ENCODE data around the gene FABP3. TPM values are rescaled to one million over a fixed set of nuclear protein-coding genes. Genes with fewer than 3 reads are reported as not detected.
A peak's percentile ranks its signal among the peaks of the same experiment; 100 is the strongest.

FABP3 gene
- total RNA-seq, 1 donor from 2014 or later: 4.6 TPM

DNA sequence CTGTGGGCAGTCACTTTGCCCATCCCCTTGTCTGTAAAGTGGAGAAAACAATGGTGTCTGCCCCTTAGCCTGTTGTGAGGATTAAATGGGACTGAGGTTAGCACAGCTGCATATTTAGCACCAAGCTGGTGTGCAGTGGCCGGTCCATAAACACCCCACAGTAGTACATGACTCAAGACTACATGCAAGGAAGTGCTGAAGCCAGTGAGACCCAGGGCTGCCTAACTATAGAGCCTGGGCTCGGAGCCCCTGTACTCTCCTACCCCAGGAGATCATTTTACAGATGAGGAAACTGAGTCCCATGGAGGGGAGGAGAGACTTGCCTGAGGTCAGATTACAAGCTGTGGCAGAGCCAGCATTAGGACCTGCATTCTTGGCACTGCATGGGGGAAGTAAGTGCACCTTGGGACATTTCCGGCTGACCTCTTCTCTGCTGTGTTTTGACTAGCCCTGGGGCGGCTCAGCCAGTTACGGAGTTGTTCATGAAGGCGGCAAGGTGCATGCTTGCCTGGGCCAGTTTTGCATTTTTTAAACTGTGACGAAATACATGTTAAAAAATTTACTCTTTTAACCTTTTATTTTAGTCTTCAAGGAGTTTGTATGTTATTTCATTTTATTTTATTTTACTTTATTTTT is 43.3 kb upstream of the FABP3 start:
- H3K9me3 Mint-ChIP-seq: no peaks in the 10 kb centered on the region

DNA sequence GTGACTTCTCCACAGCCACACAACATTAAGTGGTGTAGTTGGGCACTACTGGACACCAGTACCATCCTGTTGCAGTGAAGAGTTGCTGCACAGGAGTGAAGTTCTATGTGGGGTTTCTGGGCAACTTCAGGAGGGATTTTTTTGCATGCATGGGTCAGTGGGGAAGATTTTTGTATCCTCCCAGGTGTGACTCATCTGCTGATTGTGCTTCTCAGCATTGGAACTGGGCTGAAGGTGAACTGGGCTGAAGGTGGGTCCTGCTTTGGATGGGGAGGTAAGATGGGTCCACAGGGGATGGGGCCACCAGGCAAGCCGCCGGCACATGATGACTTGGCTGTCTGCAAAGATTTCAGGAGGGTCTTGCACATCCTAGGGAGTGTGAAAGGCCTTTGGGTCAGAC is 42.8 kb upstream of the FABP3 start:
- no peak for TF ChIP-seq CTCF (IDR thresholded peaks at IDR 0.05; ENCODE audit: unreplicated experiment)
- no peak overlapping the region for H3K27ac Mint-ChIP-seq
- H3K36me3 Mint-ChIP-seq: no peaks in the 10 kb centered on the region
- peak overlapping the region; percentile 17 for H3K4me3 Mint-ChIP-seq
- no peak for DNase-seq (ENCODE audit: low spot score in 2 of 2, unreplicated experiment in 2 of 2)
- no peaks in the 10 kb centered on the region for H3K9me3 Mint-ChIP-seq
- peaks cover 6% of the 10 kb centered on the region for H3K27me3 Mint-ChIP-seq (ENCODE audit: low read depth)
- H3K4me1 Mint-ChIP-seq: peaks cover 20% of the 10 kb centered on the region

More for the DNA sequence above, 43.3 kb upstream of the FABP3 start:
- no peaks in the 10 kb centered on the region for H3K36me3 Mint-ChIP-seq
- H3K4me1 Mint-ChIP-seq: peaks cover 20% of the 10 kb centered on the region
- H3K27me3 Mint-ChIP-seq (ENCODE audit: low read depth): peaks cover 6% of the 10 kb centered on the region
- no peak overlapping the region for H3K27ac Mint-ChIP-seq
- peak overlapping the region; percentile 10 for H3K4me3 Mint-ChIP-seq
- no peak for DNase-seq (ENCODE audit: low spot score in 2 of 2, unreplicated experiment in 2 of 2)
- TF ChIP-seq CTCF (IDR thresholded peaks at IDR 0.05; ENCODE audit: unreplicated experiment): no peak

DNA sequence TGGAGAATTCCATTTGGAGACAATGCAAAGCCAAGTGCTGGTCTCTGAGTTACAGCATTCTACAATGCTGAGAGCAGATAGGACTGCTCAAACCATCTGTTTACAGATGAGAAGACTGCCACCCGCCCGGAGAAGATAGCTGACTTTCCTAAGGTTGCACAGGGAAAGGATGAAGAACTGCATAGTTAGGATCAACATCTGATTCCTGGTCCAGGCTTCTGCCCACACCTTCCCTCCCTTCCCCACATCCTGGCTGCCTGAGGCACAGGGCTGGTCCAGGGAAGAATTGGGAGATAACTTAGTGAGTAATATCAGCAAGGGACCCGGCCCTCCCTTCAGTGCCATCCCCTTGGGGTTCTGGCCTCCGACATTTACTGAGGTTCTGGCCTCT is 42.1 kb upstream of the FABP3 start:
- peaks cover 6% of the 10 kb centered on the region for H3K27me3 Mint-ChIP-seq (ENCODE audit: low read depth)
- H3K4me1 Mint-ChIP-seq: peaks cover 20% of the 10 kb centered on the region
- peak overlapping the region; percentile 98 for H3K4me3 Mint-ChIP-seq
- no peaks in the 10 kb centered on the region for H3K9me3 Mint-ChIP-seq
- no peak for TF ChIP-seq CTCF (IDR thresholded peaks at IDR 0.05; ENCODE audit: unreplicated experiment)
- no peaks in the 10 kb centered on the region for H3K36me3 Mint-ChIP-seq
- peak overlapping the region; percentile 95 for H3K27ac Mint-ChIP-seq
- no peak for DNase-seq (ENCODE audit: low spot score in 2 of 2, unreplicated experiment in 2 of 2)

DNA sequence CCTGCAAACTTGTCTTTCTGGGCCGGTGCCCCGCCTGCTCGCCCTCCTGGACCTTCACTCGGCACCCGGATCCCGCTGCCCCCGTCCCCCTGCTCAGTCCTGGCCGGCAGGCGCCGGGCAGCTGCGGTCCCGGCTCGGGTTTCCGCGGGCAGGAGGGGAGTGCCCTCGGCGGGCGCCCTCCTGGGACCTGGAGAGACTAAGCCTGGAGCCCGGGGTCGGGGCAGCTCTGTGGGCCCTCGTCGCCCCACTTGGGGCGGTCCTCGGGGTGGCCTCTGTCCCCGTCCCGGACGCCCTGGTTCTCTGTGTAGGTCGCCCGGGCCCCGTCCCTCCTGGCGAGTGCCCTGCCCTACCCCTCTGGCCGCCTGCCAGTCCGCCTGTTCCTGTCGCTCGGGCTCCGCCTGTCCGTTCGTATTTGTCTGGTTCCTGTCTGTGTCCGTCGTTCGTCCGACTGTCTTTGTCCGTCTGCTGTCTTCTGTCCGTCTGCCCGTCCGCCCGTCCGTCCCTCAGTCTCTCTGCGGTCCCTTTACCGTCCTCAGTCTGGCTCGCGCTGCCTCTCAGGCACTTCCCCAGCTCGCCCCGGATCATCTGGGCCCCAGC is 40.6 kb upstream of the FABP3 start:
- no peaks in the 10 kb centered on the region for H3K36me3 Mint-ChIP-seq
- peak overlapping the region; percentile 95 for H3K27ac Mint-ChIP-seq
- no peaks in the 10 kb centered on the region for H3K9me3 Mint-ChIP-seq
- peaks cover 20% of the 10 kb centered on the region for H3K4me1 Mint-ChIP-seq
- H3K4me3 Mint-ChIP-seq: peak overlapping the region; percentile 98
- H3K27me3 Mint-ChIP-seq (ENCODE audit: low read depth): peaks cover 6% of the 10 kb centered on the region
- peak; percentile 64 to 75 for DNase-seq (ENCODE audit: low spot score in 2 of 2, unreplicated experiment in 2 of 2)
- TF ChIP-seq CTCF (IDR thresholded peaks at IDR 0.05; ENCODE audit: unreplicated experiment): no peak

- H3K4me1 Mint-ChIP-seq: peaks cover 20% of the 10 kb centered on the region
- H3K36me3 Mint-ChIP-seq: no peaks in the 10 kb centered on the region
- H3K27me3 Mint-ChIP-seq (ENCODE audit: low read depth): peaks cover 6% of the 10 kb centered on the region
- no peak for TF ChIP-seq CTCF (IDR thresholded peaks at IDR 0.05; ENCODE audit: unreplicated experiment)
- no peak for DNase-seq (ENCODE audit: low spot score in 2 of 2, unreplicated experiment in 2 of 2)
- H3K27ac Mint-ChIP-seq: peak within 1 kb of the TSS; percentile 95
- H3K4me3 Mint-ChIP-seq: peak within 1 kb of the TSS; percentile 98
- no peaks in the 10 kb centered on the region for H3K9me3 Mint-ChIP-seq
These were observed 40.0 kb upstream of the FABP3 start, which contains the start of gene SERINC2 for GRCh38 chr1:31412732-31413404. SERINC2 (plus strand) TSS chr1:31413213; CDS start chr1:31413266, 53 bp downstream.
